Activated T-cell treated with anti-CD3 and anti-CD28 coated beads for 1 hour (primary cell): Measurements from ENCODE around the gene ARHGEF33.

Source experiments
- DNase-seq: peaks from one replicate; pipeline ENCODE4 v3.0.0-alpha.2; 2020; ENCODE audit warnings: low read depth

ARHGEF33 gene

GRCh38 chr2:38960609-38961320 lies 71.1 kb downstream of the ARHGEF33 start:
- no peak for DNase-seq

- DNase-seq = no peak
Measured at GRCh38 chr2:38966006-38966405, 76.3 kb downstream of the ARHGEF33 start.

- DNase-seq = no peak
Measured at GRCh38 chr2:38966678-38967077, 77.0 kb downstream of the ARHGEF33 start.

GRCh38 chr2:38968021-38968420 lies 78.3 kb downstream of the ARHGEF33 start:
- DNase-seq = no peak

GRCh38 chr2:38971377-38971776 lies 81.7 kb downstream of the ARHGEF33 start:
- no peak for DNase-seq

GRCh38 chr2:38973266-38973665 lies 83.6 kb downstream of the ARHGEF33 start:
- no peak for DNase-seq

GRCh38 chr2:38975042-38975441 lies 85.4 kb downstream of the ARHGEF33 start:
- DNase-seq = no peak

GRCh38 chr2:38977047-38977446 lies 87.4 kb downstream of the ARHGEF33 start:
- DNase-seq = no peak

- no peak for DNase-seq
Measured at GRCh38 chr2:38978296-38978903, 88.7 kb downstream of the ARHGEF33 start.

- no peak for DNase-seq
Measured at GRCh38 chr2:38978908-38979307, 89.2 kb downstream of the ARHGEF33 start.

GRCh38 chr2:38981003-38981669 lies 91.5 kb downstream of the ARHGEF33 start:
- no peak for DNase-seq

GRCh38 chr2:38981670-38982357 lies 92.1 kb downstream of the ARHGEF33 start:
- DNase-seq = no peak

GRCh38 chr2:38982498-38982897 lies 92.8 kb downstream of the ARHGEF33 start:
- no peak for DNase-seq

- DNase-seq = no peak
Measured at GRCh38 chr2:38988716-38989115, 99.0 kb downstream of the ARHGEF33 start.

- no peak for DNase-seq
Measured at GRCh38 chr2:38991899-38992298, 102.2 kb downstream of the ARHGEF33 start.

GRCh38 chr2:38997781-38998180 lies 108.1 kb downstream of the ARHGEF33 start:
- no peak for DNase-seq

- no peak for DNase-seq
Measured at GRCh38 chr2:39000552-39000951, 110.9 kb downstream of the ARHGEF33 start.

GRCh38 chr2:39007875-39008504 lies 118.3 kb downstream of the ARHGEF33 start:
- no peak for DNase-seq

GRCh38 chr2:39008665-39009064 lies 119.0 kb downstream of the ARHGEF33 start:
- no peak for DNase-seq

- no peak for DNase-seq
Measured at GRCh38 chr2:39013871-39014270, 124.2 kb downstream of the ARHGEF33 start.

GRCh38 chr2:39015424-39015823 lies 125.7 kb downstream of the ARHGEF33 start:
- no peak for DNase-seq

GRCh38 chr2:39017334-39017733 lies 127.7 kb downstream of the ARHGEF33 start:
- DNase-seq = no peak
